NCI-H748 (cell line): ENCODE measurements around the gene C1orf35.

Source experiments
- DNase-seq: peaks from one replicate; lab custom pipeline; 2025; ENCODE audit not compliant: unreplicated experiment; lab: John Stamatoyannopoulos, UW

C1orf35 gene

GRCh38 chr1:228095161-228095560 lies 8.0 kb downstream of the C1orf35 start:
- no peak for DNase-seq

GRCh38 chr1:228094432-228095016 lies 8.6 kb downstream of the C1orf35 start:
- no peak for DNase-seq

- DNase-seq: no peak
Measured at GRCh38 chr1:228093050-228093906, 9.8 kb downstream of the C1orf35 start.

GRCh38 chr1:228092342-228093049 lies 10.6 kb downstream of the C1orf35 start:
- DNase-seq: no peak

- DNase-seq: no peak
Measured at GRCh38 chr1:228091084-228091483, 12.0 kb downstream of the C1orf35 start.

GRCh38 chr1:228090613-228091081 lies 12.5 kb downstream of the C1orf35 start:
- no peak for DNase-seq

- no peak for DNase-seq
Measured at GRCh38 chr1:228089519-228090380, 13.4 kb downstream of the C1orf35 start.

- DNase-seq: no peak
Measured at GRCh38 chr1:228088586-228089498, 14.3 kb downstream of the C1orf35 start.

GRCh38 chr1:228087771-228088251 lies 15.3 kb downstream of the C1orf35 start:
- no peak for DNase-seq

GRCh38 chr1:228085287-228085951 lies 17.7 kb downstream of the C1orf35 start:
- DNase-seq: no peak

GRCh38 chr1:228084797-228085196 lies 18.3 kb downstream of the C1orf35 start:
- no peak for DNase-seq

- no peak for DNase-seq
Measured at GRCh38 chr1:228084325-228084724, 18.8 kb downstream of the C1orf35 start.

GRCh38 chr1:228083871-228084278 lies 19.2 kb downstream of the C1orf35 start:
- no peak for DNase-seq

GRCh38 chr1:228082918-228083870 lies 19.9 kb downstream of the C1orf35 start:
- peak; percentile 39 for DNase-seq

- DNase-seq: peak; percentile 88
Measured at GRCh38 chr1:228082214-228082917, 20.8 kb downstream of the C1orf35 start, which contains the start of gene ARF1. Gene ARF1 (plus strand): TSS chr1:228082708. CDS start chr1:228097115, 14,407 bp downstream.

GRCh38 chr1:228081578-228082213 lies 21.4 kb downstream of the C1orf35 start:
- peak; percentile 15 for DNase-seq

- no peak for DNase-seq
Measured at GRCh38 chr1:228081144-228081543, 22.0 kb downstream of the C1orf35 start.
